Small intestine (tissue), 7 donors: ENCODE measurements around the gene TBC1D8B. TPM values are rescaled to one million over a fixed set of nuclear protein-coding genes. Genes with fewer than 3 reads are reported as not detected.
A peak's percentile ranks its signal among the peaks of the same experiment; 100 is the strongest.

Experiments used
- DNase-seq, 2 donors: peaks; one replicate each; pipeline versions ENCODE4 v3.0.0 to v3.0.0-alpha.2; 2013
- FAIRE-seq: peaks from 2 replicates; lab custom pipeline; 2012; peaks lifted over from hg19 to GRCh38; lab: Jason Lieb, UNC
- H3K27ac ChIP-seq, 3 donors: one replicate each; pipeline ENCODE4 v1.5.1; 2013; ENCODE audit warnings: low read length in 2 of 3, mild to moderate bottlenecking in 2 of 3, control low read depth in 1 of 3, inconsistent platforms in 1 of 3, low read depth in 1 of 3, moderate library complexity in 1 of 3
- H3K27me3 ChIP-seq, 3 donors: one replicate each; pipeline ENCODE4 v1.6.1; 2013; ENCODE audit warnings: low read length in 3 of 3, inconsistent platforms in 1 of 3; ENCODE audit not compliant: control insufficient read depth in 3 of 3, insufficient read depth in 3 of 3
- H3K36me3 ChIP-seq, 3 donors: one replicate each; pipeline ENCODE4 v1.6.1; 2013; ENCODE audit warnings: low read length in 3 of 3, inconsistent platforms in 1 of 3, low read depth in 1 of 3, mild to moderate bottlenecking in 1 of 3, moderate library complexity in 1 of 3; ENCODE audit not compliant: control insufficient read depth in 3 of 3, insufficient read depth in 2 of 3
- H3K4me1 ChIP-seq, 3 donors: one replicate each; pipeline ENCODE4 v1.6.1; 2013; ENCODE audit warnings: low read length in 2 of 3, inconsistent platforms in 1 of 3, low read depth in 1 of 3, mild to moderate bottlenecking in 1 of 3, moderate library complexity in 1 of 3; ENCODE audit not compliant: control insufficient read depth in 3 of 3, insufficient read depth in 2 of 3
- H3K4me3 ChIP-seq, 3 donors: one replicate each; pipeline ENCODE4 v1.5.1; 2013; ENCODE audit warnings: low read length in 3 of 3, control low read depth in 1 of 3, inconsistent platforms in 1 of 3, low read depth in 1 of 3, mild to moderate bottlenecking in 1 of 3, moderate library complexity in 1 of 3
- H3K9me3 ChIP-seq, 2 donors: one replicate each; pipeline ENCODE4 v1.6.1; 2013; ENCODE audit warnings: low read depth in 1 of 2, low read length in 1 of 2; ENCODE audit not compliant: control insufficient read depth in 2 of 2, insufficient read depth in 1 of 2
- WGBS, 3 donors: extraction: QIAGEN DNeasy Blood & Tissue Kit; methylation state at CpG; one replicate each; pipeline ENCODE4 v1.1.7; 2013; 5-methylcytosine and 5-hydroxymethylcytosine counted together
- polyA plus RNA-seq, 4 donors: library from polyadenylated mRNA; stranded (reverse) in 3 of 4; unstranded in 1 of 4; fragments of 200-250 nt in 3 of 4; fragments of 120-200 nt in 1 of 4; gene quantifications; one replicate each; pipeline versions ENCODE4 v1.2.1 to v1.2.3, GENCODE V29; 2013
- donor health status: healthy with polysubstance abuse.
- donor health status: control.
- donor health status: control.
- donor health status: Bipolar disorder and iron deficiency.
- donor health status: healthy.

TBC1D8B gene
- polyA plus RNA-seq, 4 donors, result 3.2 to 17.1 (median 6.2) TPM

- H3K4me3 ChIP-seq, result no peak overlapping the region
- peak overlapping the region in 1 of 3 donors; percentile 73 for H3K27ac ChIP-seq
- WGBS, 3 donors, result 39 to 54% (median 49%) methylated on average over 2 of the region's 2 CpGs
- DNase-seq, result peak in 1 of 2 donors; percentile 32
- no peaks in the 10 kb centered on the region for H3K27me3 ChIP-seq
- FAIRE-seq, result peak; percentile 44
- H3K36me3 ChIP-seq, result no peaks in the 10 kb centered on the region
- no peaks in the 10 kb centered on the region for H3K9me3 ChIP-seq
- H3K4me1 ChIP-seq, result peaks cover 0 to 23% (median 2%) of the 10 kb centered on the region in 3 donors
Measured at GRCh38 chrX:106912864-106913263, 110.4 kb downstream of the TBC1D8B start.

DNA sequence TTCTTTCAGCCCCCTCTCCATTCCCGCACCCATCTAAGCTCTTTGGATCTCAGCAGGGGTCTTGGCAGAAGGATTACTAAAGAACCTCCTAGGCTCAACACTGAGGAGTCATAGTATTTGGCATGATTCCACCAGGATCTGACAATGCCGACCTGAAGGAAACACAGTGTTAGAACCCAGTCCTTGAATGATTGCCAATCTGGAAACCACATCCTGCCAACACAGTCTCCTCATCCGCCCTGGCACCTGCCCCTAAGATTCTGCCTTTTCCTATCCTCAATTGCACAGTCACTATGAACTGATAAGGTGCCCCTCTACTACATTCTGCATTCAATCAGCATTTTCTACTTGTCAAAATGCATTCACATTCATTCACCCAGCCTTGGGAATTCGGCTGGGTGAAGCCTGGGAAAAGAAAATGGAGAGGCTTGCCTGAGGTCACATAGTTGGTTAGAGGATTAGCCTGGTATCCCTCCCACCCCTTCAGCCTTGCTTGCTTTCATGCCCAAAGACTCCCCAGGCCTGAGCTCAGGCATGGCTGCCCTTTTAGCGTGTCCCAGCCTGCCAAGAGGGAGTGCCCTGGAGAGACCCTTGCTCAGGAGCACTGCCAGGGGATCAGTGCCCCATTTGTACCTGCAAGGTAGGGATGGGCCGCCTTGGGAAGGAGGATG, 115.5 kb downstream of the TBC1D8B start:
- Histone ChIP-seq H3K27me3 (no peaks in the 10 kb centered on the region), H3K36me3 (no peaks in the 10 kb centered on the region), H3K4me3 (no peak overlapping the region), H3K9me3 (no peaks in the 10 kb centered on the region), H3K4me1 (peaks cover 2 to 12% (median 5%) of the 10 kb centered on the region in 3 donors), H3K27ac (no peak overlapping the region)
- DNase-seq, result peak in 1 of 2 donors; percentile 37
- FAIRE-seq, result no peak
- 21 to 41% (median 34%) methylated on average over 6 of the region's 6 CpGs for WGBS, 3 donors

DNA sequence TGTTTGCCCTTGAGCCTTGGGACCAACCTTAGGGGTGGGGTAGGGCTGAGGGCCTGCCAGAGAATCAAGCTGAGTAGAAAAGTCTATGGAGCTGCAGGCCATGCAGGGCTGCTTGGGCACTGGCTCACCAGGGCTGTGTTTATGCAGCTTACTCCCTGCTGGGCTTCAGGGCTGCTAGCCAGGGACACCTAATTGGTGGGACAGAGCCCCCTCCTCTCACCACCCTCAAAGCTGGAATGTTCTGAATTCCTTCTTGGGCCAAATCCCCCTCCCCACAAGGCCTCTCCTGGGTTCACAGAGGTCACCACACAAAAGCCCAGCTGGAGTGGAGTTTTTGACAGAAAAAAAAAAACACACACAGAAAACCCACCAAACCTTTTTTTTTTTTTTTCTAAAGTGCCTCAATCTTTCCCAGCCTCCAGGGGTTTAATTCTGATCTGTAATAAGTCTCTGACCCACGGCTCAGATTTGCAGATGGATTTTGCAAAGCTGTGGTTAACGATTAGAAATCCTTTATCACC, 117.5 kb downstream of the TBC1D8B start, which contains the start of gene CLDN2:
TSS of gene CLDN2 (plus strand) at position 471 of the 521 bp plus-strand sequence. CDS start 7,827 bp downstream, outside the sequence.
- 11 to 32% (median 23%) methylated on average over 2 of the region's 2 CpGs for WGBS, 3 donors
- no peak for DNase-seq

DNA sequence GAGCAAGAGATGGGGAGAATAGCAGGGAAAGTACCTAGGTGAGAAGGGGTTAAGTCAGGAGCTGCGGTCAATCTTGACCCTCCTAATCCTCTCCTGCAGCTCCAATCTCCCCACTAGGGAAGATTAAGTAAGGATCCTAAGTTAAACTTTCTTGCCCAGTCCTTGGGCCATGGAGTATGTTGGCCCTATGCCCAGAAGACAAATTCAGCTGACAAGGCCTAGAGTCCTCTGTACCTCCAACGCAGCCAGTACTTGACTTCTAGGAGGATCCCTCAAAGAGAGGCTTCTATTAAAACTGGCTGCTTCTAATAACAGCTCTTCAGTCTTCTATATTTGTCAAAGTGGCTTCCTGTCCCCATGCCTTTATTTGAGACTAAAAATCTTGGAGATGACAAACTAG, 119.2 kb downstream of the TBC1D8B start:
- 35 to 60% (median 42%) methylated on average over 2 of the region's 2 CpGs for WGBS, 3 donors
- Histone ChIP-seq H3K9me3 (no peaks in the 10 kb centered on the region), H3K4me1 (peaks cover 2 to 10% (median 5%) of the 10 kb centered on the region in 3 donors), H3K36me3 (no peaks in the 10 kb centered on the region), H3K4me3 (no peak overlapping the region), H3K27ac (no peak overlapping the region), H3K27me3 (no peaks in the 10 kb centered on the region)
- FAIRE-seq (no peak), DNase-seq (no peak)

More for the DNA sequence above, 117.5 kb downstream of the TBC1D8B start, which contains the start of gene CLDN2:
- no peaks in the 10 kb centered on the region for H3K9me3 ChIP-seq
- no peak within 1 kb of the TSS for H3K27ac ChIP-seq
- H3K4me3 ChIP-seq, result no peak within 1 kb of the TSS
- no peak for FAIRE-seq
- no peaks in the 10 kb centered on the region for H3K36me3 ChIP-seq
- no peaks in the 10 kb centered on the region for H3K27me3 ChIP-seq
- H3K4me1 ChIP-seq, result peaks cover 2 to 10% (median 5%) of the 10 kb centered on the region in 3 donors

Other genes with a start within 250 kb of the TBC1D8B start
- gene RADX, start 190.7 kb upstream of the TBC1D8B start, polyA plus RNA-seq, result 1 to 10 TPM; 1.2 to 8.8 (median 1.9) TPM
- 100 to 1,000 TPM in 1 of 4 donors, 10 to 100 TPM in 3; 38.2 to 138 (median 43.1) TPM for gene RNF128, start 76.0 kb upstream of the TBC1D8B start, polyA plus RNA-seq
- gene RIPPLY1, start 100.7 kb downstream of the TBC1D8B start, polyA plus RNA-seq, result under 1 TPM in 2 of 4 donors, not detected in 2; 0.07 to 0.40 TPM
- gene CLDN2, start 117.7 kb downstream of the TBC1D8B start, polyA plus RNA-seq, result 100 to 1,000 TPM in 1 of 4 donors, 10 to 100 TPM in 1, 1 to 10 TPM in 2; 1.3 to 156 (median 22.0) TPM
- gene MORC4, start 197.5 kb downstream of the TBC1D8B start, polyA plus RNA-seq, result 10 to 100 TPM in 2 of 4 donors, 1 to 10 TPM in 2; 7.0 to 11.5 (median 9.4) TPM